ENCODE measurements around the gene RAB41.
"Not testable (repeated sequence)": the region's sequence is repeated elsewhere in the genome, so short reads cannot be mapped to it uniquely, and the experiment has no call there.

RAB41 gene

DNA sequence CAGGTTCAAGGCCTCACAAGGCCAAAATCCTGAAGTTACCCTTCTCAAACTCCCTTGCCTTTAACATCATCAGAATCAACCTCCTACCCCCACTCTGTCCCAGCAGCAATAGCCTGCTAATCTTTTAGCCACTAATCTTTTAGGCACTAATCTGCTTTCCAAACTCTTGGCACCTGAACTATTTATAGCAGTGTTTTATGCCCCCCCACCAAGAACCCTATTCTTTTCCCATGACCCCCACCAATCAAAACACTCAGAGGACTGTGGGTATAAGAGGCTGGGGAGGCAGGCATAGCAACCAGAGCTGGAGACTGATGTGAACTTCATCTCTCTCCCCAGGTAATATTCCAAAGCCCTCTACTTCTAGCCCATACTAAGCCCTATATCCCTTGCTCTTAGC, 13.9 kb upstream of the RAB41 start, which contains the start of gene ARR3:
ARR3 (plus strand) TSS at position 301 of the 400 bp plus-strand sequence. CDS start 1,052 bp downstream, outside the sequence.
- Histone ChIP-seq H2BK12ac (ENCODE audit: low read length) (no peak within 1 kb of the TSS), H3K4me2 (ENCODE audit: insufficient read depth, low read length, poor library complexity, severe bottlenecking) (no peak within 1 kb of the TSS), H2AFZ (ENCODE audit: low read length) (no peak within 1 kb of the TSS), H3K27me3 (ENCODE audit: control insufficient read depth in 3 of 3, insufficient read depth in 3 of 3, low read depth in 1 of 3, low read length in 3 of 3) (no peaks in the 10 kb centered on the region), H2BK120ac (ENCODE audit: low read depth, low read length) (no peak within 1 kb of the TSS), H4K91ac (ENCODE audit: low read depth, low read length, poor library complexity) (no peak within 1 kb of the TSS), H3K36me3 (replicated peaks in 1 of 2; ENCODE audit: control insufficient read depth in 2 of 2, insufficient read depth in 2 of 2, low read length in 2 of 2) (no peaks in the 10 kb centered on the region), H3K18ac (ENCODE audit: low read length) (no peak within 1 kb of the TSS), H2AK5ac (ENCODE audit: low read depth, low read length) (no peak within 1 kb of the TSS), H3K4me3 (ENCODE audit: low read length in 2 of 2) (no peak within 1 kb of the TSS), H3K9ac (ENCODE audit: low read depth, low read length, poor library complexity) (no peak within 1 kb of the TSS), H3K9me3 (replicated peaks in 1 of 2; ENCODE audit: control insufficient read depth in 2 of 2, insufficient read depth in 1 of 2, low read depth in 1 of 2, low read length in 2 of 2) (no peaks in the 10 kb centered on the region), H3K14ac (ENCODE audit: low read length) (no peak within 1 kb of the TSS), H3K79me1 (ENCODE audit: low read depth, low read length) (no peaks in the 10 kb centered on the region), H2BK5ac (ENCODE audit: low read length) (no peak within 1 kb of the TSS), H4K8ac (ENCODE audit: low read depth, low read length) (no peak within 1 kb of the TSS), H2BK15ac (ENCODE audit: low read length) (no peak within 1 kb of the TSS), H3K27ac (replicated peaks; ENCODE audit: low read length) (no peak within 1 kb of the TSS), H3K4ac (ENCODE audit: low read length) (no peak within 1 kb of the TSS), H3K23ac (ENCODE audit: low read depth, low read length, poor library complexity) (no peak within 1 kb of the TSS), H3K4me1 (ENCODE audit: control insufficient read depth in 2 of 2, insufficient read depth in 1 of 2, low read depth in 1 of 2, low read length in 2 of 2) (no peaks in the 10 kb centered on the region)
- no peak for DNase-seq (ENCODE audit: low spot score)

DNA sequence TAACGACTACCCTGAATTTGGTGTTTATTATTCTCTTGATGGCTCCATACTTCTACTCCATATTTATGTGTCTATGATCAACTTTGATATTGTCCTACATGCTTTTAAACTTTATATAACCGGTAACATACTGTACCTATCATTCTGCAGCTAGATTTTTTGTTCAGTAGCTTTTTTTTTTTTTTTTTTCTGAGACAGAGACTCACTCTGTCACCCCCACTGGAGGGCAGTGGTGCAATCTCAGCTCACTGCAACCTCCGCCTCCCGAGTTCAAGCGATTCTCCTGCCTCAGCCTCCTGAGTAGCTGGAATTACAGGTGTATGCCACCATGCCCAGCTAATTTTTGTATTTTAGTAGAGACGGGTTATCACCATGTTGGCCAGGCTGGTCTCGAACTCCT, 7.9 kb upstream of the RAB41 start:
- H2BK12ac ChIP-seq (ENCODE audit: low read length); H3K27me3 ChIP-seq (ENCODE audit: control insufficient read depth in 3 of 3, insufficient read depth in 3 of 3, low read depth in 1 of 3, low read length in 3 of 3); H4K8ac ChIP-seq (ENCODE audit: low read depth, low read length); DNase-seq (ENCODE audit: low spot score); H3K4me3 ChIP-seq (ENCODE audit: low read length in 2 of 2); H2BK5ac ChIP-seq (ENCODE audit: low read length); H3K14ac ChIP-seq (ENCODE audit: low read length); H4K91ac ChIP-seq (ENCODE audit: low read depth, low read length, poor library complexity); H3K18ac ChIP-seq (ENCODE audit: low read length); H2AFZ ChIP-seq (ENCODE audit: low read length); H3K27ac ChIP-seq (replicated peaks; ENCODE audit: low read length); H3K23ac ChIP-seq (ENCODE audit: low read depth, low read length, poor library complexity); H3K9ac ChIP-seq (ENCODE audit: low read depth, low read length, poor library complexity); H3K4ac ChIP-seq (ENCODE audit: low read length); H3K4me2 ChIP-seq (ENCODE audit: insufficient read depth, low read length, poor library complexity, severe bottlenecking); H3K36me3 ChIP-seq (replicated peaks in 1 of 2; ENCODE audit: control insufficient read depth in 2 of 2, insufficient read depth in 2 of 2, low read length in 2 of 2); H3K9me3 ChIP-seq (replicated peaks in 1 of 2; ENCODE audit: control insufficient read depth in 2 of 2, insufficient read depth in 1 of 2, low read depth in 1 of 2, low read length in 2 of 2); H2BK15ac ChIP-seq (ENCODE audit: low read length); H2BK120ac ChIP-seq (ENCODE audit: low read depth, low read length); H2AK5ac ChIP-seq (ENCODE audit: low read depth, low read length); H3K79me1 ChIP-seq (ENCODE audit: low read depth, low read length); H3K4me1 ChIP-seq (ENCODE audit: control insufficient read depth in 2 of 2, insufficient read depth in 1 of 2, low read depth in 1 of 2, low read length in 2 of 2): not testable (repeated sequence)
- no CpG with 5 or more reads among the region's 7 CpGs for WGBS, 2 donors (ENCODE audit: extremely low coverage in 2 of 2, insufficient read length in 2 of 2, insufficient replicate concordance in 1 of 2)

DNA sequence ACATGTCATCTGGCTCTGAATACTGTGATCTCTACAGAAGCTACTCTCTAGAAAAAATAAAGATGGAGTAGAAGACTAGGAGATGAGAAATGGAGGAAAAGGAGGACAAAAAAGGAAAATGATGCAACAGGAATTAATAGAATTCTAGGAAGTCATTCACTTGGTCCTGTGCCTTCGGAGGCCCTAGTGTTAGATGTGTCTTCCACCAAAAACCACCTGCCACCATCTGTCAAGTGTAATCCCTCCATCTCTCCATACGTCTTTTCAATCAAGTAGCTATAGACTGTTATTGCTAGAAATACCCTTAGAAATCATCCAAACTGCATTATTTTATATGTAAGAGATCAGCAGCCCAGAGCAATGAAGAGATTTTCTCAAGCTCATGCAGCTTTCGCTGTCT, 2.9 kb upstream of the RAB41 start:
- H3K18ac ChIP-seq (ENCODE audit: low read length) = no peak overlapping the region
- no peak overlapping the region for H3K27ac ChIP-seq (replicated peaks; ENCODE audit: low read length)
- H3K79me1 ChIP-seq (ENCODE audit: low read depth, low read length) = no peaks in the 10 kb centered on the region
- no peak overlapping the region for H3K4me3 ChIP-seq (ENCODE audit: low read length in 2 of 2)
- no peaks in the 10 kb centered on the region for H3K36me3 ChIP-seq (replicated peaks in 1 of 2; ENCODE audit: control insufficient read depth in 2 of 2, insufficient read depth in 2 of 2, low read length in 2 of 2)
- H2AK5ac ChIP-seq (ENCODE audit: low read depth, low read length) = no peak overlapping the region
- H3K14ac ChIP-seq (ENCODE audit: low read length) = no peak overlapping the region
- no peak overlapping the region for H2AFZ ChIP-seq (ENCODE audit: low read length)
- no peak overlapping the region for H3K4ac ChIP-seq (ENCODE audit: low read length)
- H3K4me2 ChIP-seq (ENCODE audit: insufficient read depth, low read length, poor library complexity, severe bottlenecking) = no peak overlapping the region
- H3K4me1 ChIP-seq (ENCODE audit: control insufficient read depth in 2 of 2, insufficient read depth in 1 of 2, low read depth in 1 of 2, low read length in 2 of 2) = no peaks in the 10 kb centered on the region
- H4K91ac ChIP-seq (ENCODE audit: low read depth, low read length, poor library complexity) = no peak overlapping the region
- H4K8ac ChIP-seq (ENCODE audit: low read depth, low read length) = no peak overlapping the region
- H2BK5ac ChIP-seq (ENCODE audit: low read length) = no peak overlapping the region
- no peak overlapping the region for H2BK15ac ChIP-seq (ENCODE audit: low read length)
- H3K27me3 ChIP-seq (ENCODE audit: control insufficient read depth in 3 of 3, insufficient read depth in 3 of 3, low read depth in 1 of 3, low read length in 3 of 3) = no peaks in the 10 kb centered on the region
- no CpG with 5 or more reads among the region's 3 CpGs for WGBS, 2 donors (ENCODE audit: extremely low coverage in 2 of 2, insufficient read length in 2 of 2, insufficient replicate concordance in 1 of 2)
- no peak overlapping the region for H3K9ac ChIP-seq (ENCODE audit: low read depth, low read length, poor library complexity)
- H3K23ac ChIP-seq (ENCODE audit: low read depth, low read length, poor library complexity) = no peak overlapping the region
- H2BK12ac ChIP-seq (ENCODE audit: low read length) = no peak overlapping the region
- H3K9me3 ChIP-seq (replicated peaks in 1 of 2; ENCODE audit: control insufficient read depth in 2 of 2, insufficient read depth in 1 of 2, low read depth in 1 of 2, low read length in 2 of 2) = no peaks in the 10 kb centered on the region
- no peak overlapping the region for H2BK120ac ChIP-seq (ENCODE audit: low read depth, low read length)
- no peak for DNase-seq (ENCODE audit: low spot score)

DNA sequence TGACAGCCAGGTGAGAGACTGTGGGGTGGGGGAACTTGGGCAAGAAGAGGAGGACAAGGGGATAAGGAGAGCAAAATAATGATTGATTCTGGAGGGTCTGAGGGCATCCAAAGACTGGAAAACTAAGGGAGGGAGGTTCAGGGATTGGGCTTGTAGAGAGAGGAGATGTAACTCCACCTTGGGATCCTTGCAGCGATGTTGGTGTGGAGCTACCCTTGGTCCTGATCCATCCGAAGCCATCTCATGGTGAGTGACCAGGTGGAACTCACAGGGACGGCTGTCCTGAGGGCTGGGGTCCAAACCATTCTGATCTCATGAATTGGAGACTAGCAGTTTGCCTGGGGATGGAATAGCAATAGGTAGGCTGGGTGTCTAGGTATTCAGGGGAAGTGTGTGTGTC, 1.4 kb upstream of the RAB41 start:
- no peak overlapping the region for H2BK12ac ChIP-seq (ENCODE audit: low read length)
- H3K9ac ChIP-seq (ENCODE audit: low read depth, low read length, poor library complexity) = no peak overlapping the region
- no peaks in the 10 kb centered on the region for H3K4me1 ChIP-seq (ENCODE audit: control insufficient read depth in 2 of 2, insufficient read depth in 1 of 2, low read depth in 1 of 2, low read length in 2 of 2)
- no peak overlapping the region for H2BK120ac ChIP-seq (ENCODE audit: low read depth, low read length)
- H3K9me3 ChIP-seq (replicated peaks in 1 of 2; ENCODE audit: control insufficient read depth in 2 of 2, insufficient read depth in 1 of 2, low read depth in 1 of 2, low read length in 2 of 2) = no peaks in the 10 kb centered on the region
- no peak overlapping the region for H3K23ac ChIP-seq (ENCODE audit: low read depth, low read length, poor library complexity)
- H3K18ac ChIP-seq (ENCODE audit: low read length) = no peak overlapping the region
- no peak overlapping the region for H3K4me3 ChIP-seq (ENCODE audit: low read length in 2 of 2)
- no peaks in the 10 kb centered on the region for H3K79me1 ChIP-seq (ENCODE audit: low read depth, low read length)
- peaks cover 0 to 3% (median 0%) of the 10 kb centered on the region in 3 experiments for H3K27me3 ChIP-seq (ENCODE audit: control insufficient read depth in 3 of 3, insufficient read depth in 3 of 3, low read depth in 1 of 3, low read length in 3 of 3)
- H2AK5ac ChIP-seq (ENCODE audit: low read depth, low read length) = no peak overlapping the region
- no peak overlapping the region for H2BK5ac ChIP-seq (ENCODE audit: low read length)
- no peak overlapping the region for H3K4me2 ChIP-seq (ENCODE audit: insufficient read depth, low read length, poor library complexity, severe bottlenecking)
- peaks cover 0 to 3% of the 10 kb centered on the region in 2 donors for H3K36me3 ChIP-seq (replicated peaks in 1 of 2; ENCODE audit: control insufficient read depth in 2 of 2, insufficient read depth in 2 of 2, low read length in 2 of 2)
- H4K91ac ChIP-seq (ENCODE audit: low read depth, low read length, poor library complexity) = no peak overlapping the region
- H4K8ac ChIP-seq (ENCODE audit: low read depth, low read length) = no peak overlapping the region
- no CpG with 5 or more reads among the region's 3 CpGs for WGBS, 2 donors (ENCODE audit: extremely low coverage in 2 of 2, insufficient read length in 2 of 2, insufficient replicate concordance in 1 of 2)
- no peak for DNase-seq (ENCODE audit: low spot score)
- H3K14ac ChIP-seq (ENCODE audit: low read length) = no peak overlapping the region
- H3K4ac ChIP-seq (ENCODE audit: low read length) = no peak overlapping the region
- no peak overlapping the region for H3K27ac ChIP-seq (replicated peaks; ENCODE audit: low read length)
- no peak overlapping the region for H2AFZ ChIP-seq (ENCODE audit: low read length)
- no peak overlapping the region for H2BK15ac ChIP-seq (ENCODE audit: low read length)

Measured in neuronal stem cell (in vitro differentiated cells).